ENCODE results near the gene TLR7.

The TLR7 gene

DNA sequence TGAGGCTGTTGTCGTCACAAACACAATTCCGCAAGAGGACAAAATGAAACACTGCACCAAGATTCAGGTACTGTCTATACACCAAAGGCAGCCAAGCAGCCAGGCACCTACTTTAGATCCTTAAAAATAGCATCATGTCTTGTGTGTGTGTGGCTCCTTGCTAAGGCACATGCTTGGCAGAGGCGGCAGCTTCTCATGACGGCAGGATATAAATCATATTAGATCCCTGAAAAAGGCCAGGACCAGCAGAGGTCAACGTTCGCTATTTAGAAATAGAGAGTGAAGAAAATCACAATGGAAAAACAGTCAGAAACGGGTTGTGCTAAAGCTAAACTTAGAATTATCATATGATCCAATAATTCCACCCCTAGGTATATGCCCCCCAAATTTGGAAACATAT is 46.1 kb upstream of the TLR7 start:
- TF ChIP-seq EP300 (IDR thresholded peaks at IDR 0.05; ENCODE audit: borderline replicate concordance), result no peak
- no peak for TF ChIP-seq TEAD4 (IDR thresholded peaks at IDR 0.05)
- no peak for TF ChIP-seq MAX (IDR thresholded peaks at IDR 0.05)
- TF ChIP-seq NFIC (IDR thresholded peaks at IDR 0.05), result no peak
- no peak for TF ChIP-seq CEBPB (IDR thresholded peaks at IDR 0.05)
- no peak for TF ChIP-seq EGR1 (IDR thresholded peaks at IDR 0.05)
- TF ChIP-seq TAF1 (IDR thresholded peaks at IDR 0.05; ENCODE audit: low read depth), result no peak
- TF ChIP-seq TCF12 (IDR thresholded peaks at IDR 0.05; ENCODE audit: low read depth), result no peak
- no peak for TF ChIP-seq REST (IDR thresholded peaks at IDR 0.05; ENCODE audit: low read depth)
- no peak for TF ChIP-seq ZBTB7A (IDR thresholded peaks at IDR 0.05; ENCODE audit: low read depth)
- no peak for TF ChIP-seq FOXM1 (IDR thresholded peaks at IDR 0.05; ENCODE audit: borderline replicate concordance, low read depth)
- no peak for TF ChIP-seq RAD21 (IDR thresholded peaks at IDR 0.05; ENCODE audit: low read depth)
- TF ChIP-seq YY1 (IDR thresholded peaks at IDR 0.05; ENCODE audit: low read depth), result no peak

DNA sequence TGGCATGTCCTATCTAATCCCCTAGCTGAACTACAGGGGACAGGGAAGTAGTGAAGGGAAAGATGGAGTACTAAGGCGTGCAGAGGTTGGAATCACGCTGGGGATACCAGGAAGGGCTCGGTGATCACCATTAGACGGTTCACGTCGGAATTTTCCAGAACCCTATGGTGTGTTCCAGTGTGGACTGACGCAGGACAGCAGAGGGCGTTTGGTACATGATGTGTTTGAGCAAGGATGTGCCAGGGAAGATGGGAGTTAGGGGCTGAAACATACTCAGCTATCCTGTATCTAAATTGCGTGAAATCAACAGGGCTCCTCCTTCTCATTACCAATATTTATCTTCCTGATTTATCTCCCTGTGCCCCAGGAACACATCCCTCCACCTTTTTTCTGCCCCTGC is 41.9 kb upstream of the TLR7 start:
- TF ChIP-seq NFIC (IDR thresholded peaks at IDR 0.05) (no peak), TAF1 (IDR thresholded peaks at IDR 0.05; ENCODE audit: low read depth) (no peak), EGR1 (IDR thresholded peaks at IDR 0.05) (no peak), CREB1 (IDR thresholded peaks at IDR 0.05; ENCODE audit: low read depth) (no peak), YY1 (IDR thresholded peaks at IDR 0.05; ENCODE audit: low read depth) (no peak)

DNA sequence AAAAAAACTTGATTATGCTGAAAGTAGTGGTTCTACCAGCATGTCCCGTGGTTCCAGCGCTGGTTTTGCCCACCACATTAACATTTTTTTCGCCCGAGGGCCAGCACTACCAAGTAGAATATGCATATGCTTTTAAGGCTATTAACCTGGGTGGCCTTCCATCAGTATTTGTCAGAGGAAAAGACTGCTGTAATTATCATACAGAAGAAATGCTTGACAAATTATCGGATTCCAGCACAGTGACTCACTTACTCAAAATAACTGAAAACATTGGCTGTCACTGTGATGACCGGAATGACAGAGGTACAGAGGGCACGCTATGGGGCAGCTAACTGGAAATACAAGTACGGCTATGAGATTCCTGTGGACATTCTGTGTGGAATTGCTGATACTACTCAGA is 41.1 kb upstream of the TLR7 start:
- TF ChIP-seq CREB1 (IDR thresholded peaks at IDR 0.05; ENCODE audit: low read depth) (no peak), TEAD4 (IDR thresholded peaks at IDR 0.05) (no peak), RAD21 (IDR thresholded peaks at IDR 0.05; ENCODE audit: low read depth) (no peak), TCF12 (IDR thresholded peaks at IDR 0.05; ENCODE audit: low read depth) (no peak), USF1 (IDR thresholded peaks at IDR 0.05) (no peak), ZBTB7A (IDR thresholded peaks at IDR 0.05; ENCODE audit: low read depth) (no peak), FOXM1 (IDR thresholded peaks at IDR 0.05; ENCODE audit: borderline replicate concordance, low read depth) (no peak), MAX (IDR thresholded peaks at IDR 0.05) (no peak), REST (IDR thresholded peaks at IDR 0.05; ENCODE audit: low read depth) (no peak), EP300 (IDR thresholded peaks at IDR 0.05; ENCODE audit: borderline replicate concordance) (no peak), YY1 (IDR thresholded peaks at IDR 0.05; ENCODE audit: low read depth) (no peak), TAF1 (IDR thresholded peaks at IDR 0.05; ENCODE audit: low read depth) (no peak), NFIC (IDR thresholded peaks at IDR 0.05) (no peak), EGR1 (IDR thresholded peaks at IDR 0.05) (no peak), CEBPB (IDR thresholded peaks at IDR 0.05) (no peak)

DNA sequence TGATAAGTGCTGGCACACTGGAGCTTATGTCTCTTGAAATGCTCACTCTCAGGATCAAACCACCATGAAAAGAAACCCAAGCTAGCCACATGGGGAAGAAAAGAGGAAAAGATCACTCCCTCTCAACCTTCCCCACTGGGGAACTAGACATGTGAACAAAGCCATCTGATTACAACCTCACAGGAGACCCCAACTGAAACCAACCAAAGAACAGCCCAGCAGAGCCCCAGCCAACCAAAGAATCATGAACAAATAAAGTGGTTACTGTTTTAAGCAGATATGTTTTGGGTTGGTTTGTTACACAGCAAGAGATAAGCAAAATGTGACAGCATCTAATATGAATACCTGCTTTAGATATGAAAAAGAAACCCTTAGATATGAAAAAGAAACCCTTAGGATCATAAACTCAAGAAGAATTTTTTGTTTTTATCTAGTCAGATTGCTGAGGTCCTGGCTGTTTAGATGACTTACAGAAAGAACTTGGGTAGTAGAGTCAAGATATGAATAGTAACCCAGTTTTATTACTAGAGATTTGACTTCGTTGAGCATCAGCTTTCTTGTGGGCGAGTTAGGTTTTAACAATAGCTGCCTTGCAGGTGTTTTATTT is 23.7 kb upstream of the TLR7 start:
- TF ChIP-seq CEBPB (IDR thresholded peaks at IDR 0.05) (no peak), REST (IDR thresholded peaks at IDR 0.05; ENCODE audit: low read depth) (no peak), YY1 (IDR thresholded peaks at IDR 0.05; ENCODE audit: low read depth) (no peak), EGR1 (IDR thresholded peaks at IDR 0.05) (no peak), EP300 (IDR thresholded peaks at IDR 0.05; ENCODE audit: borderline replicate concordance) (no peak), FOXM1 (IDR thresholded peaks at IDR 0.05; ENCODE audit: borderline replicate concordance, low read depth) (no peak), TEAD4 (IDR thresholded peaks at IDR 0.05) (no peak), CREB1 (IDR thresholded peaks at IDR 0.05; ENCODE audit: low read depth) (no peak), NFIC (IDR thresholded peaks at IDR 0.05) (no peak), RAD21 (IDR thresholded peaks at IDR 0.05; ENCODE audit: low read depth) (no peak), ZBTB7A (IDR thresholded peaks at IDR 0.05; ENCODE audit: low read depth) (no peak), TCF12 (IDR thresholded peaks at IDR 0.05; ENCODE audit: low read depth) (no peak), MAX (IDR thresholded peaks at IDR 0.05) (no peak), TAF1 (IDR thresholded peaks at IDR 0.05; ENCODE audit: low read depth) (no peak), USF1 (IDR thresholded peaks at IDR 0.05) (no peak)

Measured in Ishikawa (cell line).